Measurements from ENCODE around the gene RSPH3.
"Not testable (repeated sequence)": the region's sequence is repeated elsewhere in the genome, so short reads cannot be mapped to it uniquely, and the experiment has no call there.

The RSPH3 gene

DNA sequence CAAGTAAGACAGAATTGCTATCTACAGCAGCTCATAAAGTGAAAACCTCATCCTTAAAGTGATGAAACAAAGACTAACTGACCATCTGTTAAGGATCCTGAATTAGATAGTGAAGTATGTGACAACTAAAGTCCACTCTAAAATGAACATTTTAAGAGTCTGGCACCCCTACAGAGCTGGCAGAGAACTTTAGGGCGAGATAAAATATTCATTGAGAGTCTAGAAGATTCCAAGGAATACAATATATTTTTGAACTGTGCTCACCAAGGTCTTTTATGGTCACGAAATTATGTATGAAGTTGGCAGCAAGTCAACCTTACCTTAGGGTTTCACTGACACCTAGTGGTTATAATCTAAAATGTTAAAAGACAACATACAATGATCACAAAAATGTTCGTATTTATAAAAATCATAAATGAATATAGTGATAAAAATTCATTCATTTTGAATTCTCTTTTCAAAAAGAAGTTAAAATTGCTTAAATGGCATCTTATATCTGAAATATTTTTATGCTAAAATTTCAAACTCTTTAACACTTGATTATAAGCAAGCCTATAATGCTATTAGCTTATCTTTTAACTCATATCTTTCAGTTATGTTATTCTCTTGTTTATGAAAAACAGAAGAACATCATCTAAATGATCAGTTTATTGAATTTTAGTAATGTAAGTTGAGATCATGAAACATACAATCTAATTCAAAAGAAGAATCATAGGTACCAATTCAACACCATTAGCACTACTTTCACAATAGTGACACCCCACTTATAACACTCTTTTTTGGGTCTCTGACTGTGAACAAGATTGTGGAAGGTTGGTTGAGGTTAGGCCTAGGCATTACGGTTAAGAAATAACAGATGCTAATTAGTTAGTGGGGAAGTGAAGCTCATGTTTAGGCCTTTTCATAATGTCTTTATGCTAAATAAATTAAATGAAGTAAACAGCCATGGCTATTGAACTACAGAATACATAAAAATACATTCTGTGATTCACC lies 27.5 kb downstream of the RSPH3 start:
- DNase-seq (ENCODE audit: low read depth) = no peak

GRCh38 chr6:158970640-158971275 lies 29.2 kb downstream of the RSPH3 start:
- no peak for DNase-seq (ENCODE audit: low read depth)

GRCh38 chr6:158969148-158969547 lies 30.9 kb downstream of the RSPH3 start:
- no peak for DNase-seq (ENCODE audit: low read depth)

DNA sequence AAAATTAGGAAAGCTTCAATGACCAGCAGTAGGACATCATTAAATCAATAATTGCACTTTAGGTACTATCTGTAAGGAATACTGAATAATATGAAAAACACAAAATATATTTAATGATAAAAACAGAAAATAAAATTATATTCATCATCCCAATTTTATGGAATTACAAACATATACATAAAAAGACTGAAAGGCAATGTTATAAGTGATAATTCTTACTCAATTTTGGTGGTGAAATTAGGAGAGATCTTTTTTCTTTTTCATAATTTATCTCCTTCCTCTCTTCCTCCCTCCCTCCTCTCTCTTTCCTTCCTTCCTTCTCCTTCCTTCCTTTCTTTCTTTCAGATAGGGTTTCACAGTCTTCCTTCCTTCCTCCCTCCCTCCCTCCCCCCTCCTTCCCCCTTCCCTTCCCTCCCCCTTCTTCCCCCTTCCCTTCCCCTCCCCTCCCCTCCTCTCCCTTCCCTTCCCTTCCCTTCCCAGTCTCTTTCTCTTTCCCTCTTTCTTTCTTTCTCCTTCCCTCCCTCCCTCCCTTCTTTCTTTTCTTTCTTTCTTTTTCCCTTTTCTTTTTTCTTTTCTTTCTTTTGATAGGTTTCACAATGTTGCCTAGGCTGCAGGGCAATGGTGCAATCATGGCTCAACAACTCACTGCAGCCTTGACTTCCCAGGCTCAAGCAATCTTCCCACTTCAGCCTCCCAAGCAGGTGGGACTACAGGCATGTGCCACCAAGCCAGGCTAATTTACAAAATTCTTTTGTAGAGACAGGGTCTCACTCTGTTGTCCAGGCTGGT lies 36.8 kb downstream of the RSPH3 start:
- no peak for DNase-seq (ENCODE audit: low read depth)

DNA sequence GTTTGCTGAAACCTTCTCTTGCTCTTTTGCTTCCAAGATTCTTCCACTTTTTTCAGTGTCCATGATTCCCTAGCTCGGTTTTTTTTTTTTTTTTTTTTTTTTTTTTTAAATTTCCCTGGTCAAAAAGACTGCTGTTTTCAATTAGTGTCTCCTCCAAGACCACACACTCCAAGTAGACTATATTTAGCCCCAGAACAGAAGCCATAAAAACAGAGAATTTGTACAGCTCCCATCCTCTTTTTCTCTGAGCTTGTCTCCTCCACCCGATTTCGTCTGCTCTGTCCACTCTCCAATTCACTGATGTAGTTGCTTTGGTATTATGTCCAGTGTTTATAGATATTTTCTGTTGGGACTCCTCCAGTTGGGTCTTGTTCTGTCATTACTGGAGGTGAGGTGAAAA lies 37.6 kb downstream of the RSPH3 start:
- DNase-seq (ENCODE audit: low read depth) = no peak

GRCh38 chr6:158960026-158960425 lies 40.0 kb downstream of the RSPH3 start:
- DNase-seq (ENCODE audit: low read depth) = no peak

DNA sequence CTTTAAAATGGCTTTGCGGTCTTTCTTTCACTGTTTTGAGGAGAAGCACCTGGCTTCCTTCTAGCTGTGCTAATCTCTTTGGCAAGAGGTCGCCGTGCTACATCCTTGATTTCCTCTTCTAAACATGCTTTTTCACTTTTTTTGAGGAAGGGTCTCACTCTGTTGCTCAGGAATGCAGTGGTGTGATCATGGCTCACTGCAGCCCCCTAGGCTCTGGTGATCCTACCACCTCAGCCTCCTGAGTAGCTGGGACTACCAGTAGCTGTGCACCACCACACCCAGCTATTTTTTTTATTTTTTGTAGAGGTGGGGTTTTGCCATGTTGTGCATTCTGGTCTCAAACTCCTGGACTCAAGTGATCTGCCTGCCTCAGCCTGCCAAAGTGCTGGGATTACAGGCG lies 40.5 kb downstream of the RSPH3 start:
- no peak for DNase-seq (ENCODE audit: low read depth)

DNA sequence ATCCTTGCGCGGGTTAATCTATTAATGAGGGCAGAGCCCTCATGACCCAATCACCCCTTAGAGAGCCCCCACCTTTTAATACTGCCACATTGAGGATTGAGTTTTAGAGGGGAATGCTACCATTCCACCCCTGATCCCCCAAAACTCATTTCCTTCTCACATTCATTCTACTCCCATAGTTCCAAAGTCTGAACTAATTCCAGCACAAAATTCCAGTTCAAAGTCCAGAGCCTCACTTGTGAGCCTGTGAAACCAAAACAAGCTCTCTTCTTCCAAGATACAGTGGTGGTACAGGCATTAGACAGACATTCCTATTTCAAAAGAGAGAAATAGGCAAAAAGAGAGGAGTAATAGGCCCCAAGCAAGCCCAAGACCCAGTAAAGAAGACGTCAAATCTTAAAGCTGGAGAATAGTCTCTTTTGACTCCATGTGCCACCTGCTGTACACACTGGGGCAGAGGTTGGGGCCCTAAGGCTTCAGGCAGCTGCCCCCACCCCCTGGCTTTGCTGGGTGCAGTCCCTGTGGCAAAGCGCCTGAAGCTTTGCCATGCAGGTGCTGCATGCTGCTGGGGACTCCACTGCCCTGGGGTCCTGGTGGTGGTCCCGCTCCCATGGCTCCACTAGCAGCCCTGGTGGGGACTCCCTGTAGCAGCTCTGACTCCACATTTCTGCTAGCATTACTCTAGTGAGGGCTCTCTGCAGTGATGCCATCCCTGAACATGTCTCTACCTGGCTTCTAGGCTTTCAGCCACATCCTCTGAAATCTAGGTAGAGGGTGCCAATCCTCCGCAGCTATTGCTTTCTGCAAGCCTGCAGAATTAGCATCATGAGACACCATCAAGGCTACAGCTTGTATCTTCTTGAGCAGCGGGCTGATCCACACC lies 41.3 kb downstream of the RSPH3 start:
- no peak for DNase-seq (ENCODE audit: low read depth)

DNA sequence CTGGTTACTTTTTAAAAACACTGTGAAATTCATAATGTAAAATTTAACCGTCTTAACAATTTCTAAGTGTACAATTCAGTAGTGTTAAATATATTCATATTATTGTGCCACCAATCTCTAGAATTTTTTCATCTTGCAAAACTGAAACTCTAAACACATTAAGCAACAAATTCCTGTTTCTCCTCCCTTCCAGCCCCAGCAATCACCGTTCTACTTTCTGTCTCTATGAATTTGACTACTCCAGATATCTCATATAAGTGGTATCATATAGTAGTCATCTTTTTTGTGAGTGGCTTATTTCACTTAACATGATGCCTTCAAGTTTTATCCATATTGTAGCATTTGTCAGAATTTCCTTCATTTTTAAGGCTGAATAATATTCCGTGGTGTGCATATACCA lies 44.7 kb downstream of the RSPH3 start:
- no peak for DNase-seq (ENCODE audit: low read depth)

DNA sequence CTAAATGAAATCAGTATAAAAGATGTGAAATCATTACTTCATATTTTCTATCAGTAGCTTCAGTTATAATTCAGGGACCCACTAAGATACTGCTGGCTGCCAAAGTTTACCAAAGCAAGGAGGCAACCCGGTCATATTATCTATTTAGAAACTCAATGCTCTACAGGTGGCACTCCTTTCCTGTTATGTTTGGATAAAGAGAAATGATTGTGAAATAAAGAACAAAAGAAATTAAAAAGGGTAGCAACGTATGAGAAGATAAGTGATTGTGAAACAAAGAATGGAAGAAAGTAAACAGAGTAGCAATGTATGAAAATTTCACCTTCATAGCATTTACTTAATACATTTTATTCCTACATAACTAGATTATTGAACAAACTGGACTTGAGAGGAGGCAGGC lies 45.2 kb downstream of the RSPH3 start:
- DNase-seq (ENCODE audit: low read depth) = no peak

DNA sequence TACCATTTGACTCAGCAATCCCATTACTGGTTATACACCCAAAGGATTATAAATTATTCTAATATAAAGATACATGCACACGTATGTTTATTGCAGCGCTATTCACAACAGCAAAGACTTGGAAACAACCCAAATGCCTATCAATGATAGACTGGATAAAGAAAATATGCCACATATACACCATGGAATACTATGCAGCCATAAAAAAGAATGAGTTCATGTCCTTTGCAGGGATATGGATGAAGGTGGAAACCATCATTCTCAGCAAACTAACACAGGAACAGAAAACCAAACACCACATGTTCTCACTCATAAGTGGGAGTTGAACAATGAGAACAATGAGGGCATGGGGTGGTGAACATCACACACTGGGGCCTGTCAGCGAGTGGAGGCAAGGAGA lies 48.0 kb downstream of the RSPH3 start:
- DNase-seq (ENCODE audit: low read depth) = not testable (repeated sequence)

GRCh38 chr6:158951565-158951964 lies 48.4 kb downstream of the RSPH3 start:
- DNase-seq (ENCODE audit: low read depth) = not testable (repeated sequence)

DNA sequence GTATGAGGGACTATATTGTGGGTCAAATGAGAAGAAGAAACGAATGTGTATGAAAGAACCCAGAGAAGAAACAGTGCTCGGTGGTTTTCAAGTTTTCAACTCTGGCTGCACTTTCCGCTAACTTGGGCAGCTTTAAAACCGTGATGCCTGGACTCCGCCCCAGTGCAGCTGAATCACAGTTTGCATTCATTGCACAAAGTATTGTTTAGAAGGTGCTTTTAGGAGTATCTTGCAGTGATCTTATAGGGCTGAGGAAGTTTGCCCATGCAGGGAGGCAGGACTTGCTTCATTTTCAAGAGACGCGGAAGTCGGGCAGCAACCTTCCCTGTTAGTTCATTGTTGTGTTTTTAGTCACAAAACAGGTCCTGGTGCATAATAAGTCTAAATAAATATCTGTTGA lies 52.7 kb downstream of the RSPH3 start:
- no peak for DNase-seq (ENCODE audit: low read depth)

DNA sequence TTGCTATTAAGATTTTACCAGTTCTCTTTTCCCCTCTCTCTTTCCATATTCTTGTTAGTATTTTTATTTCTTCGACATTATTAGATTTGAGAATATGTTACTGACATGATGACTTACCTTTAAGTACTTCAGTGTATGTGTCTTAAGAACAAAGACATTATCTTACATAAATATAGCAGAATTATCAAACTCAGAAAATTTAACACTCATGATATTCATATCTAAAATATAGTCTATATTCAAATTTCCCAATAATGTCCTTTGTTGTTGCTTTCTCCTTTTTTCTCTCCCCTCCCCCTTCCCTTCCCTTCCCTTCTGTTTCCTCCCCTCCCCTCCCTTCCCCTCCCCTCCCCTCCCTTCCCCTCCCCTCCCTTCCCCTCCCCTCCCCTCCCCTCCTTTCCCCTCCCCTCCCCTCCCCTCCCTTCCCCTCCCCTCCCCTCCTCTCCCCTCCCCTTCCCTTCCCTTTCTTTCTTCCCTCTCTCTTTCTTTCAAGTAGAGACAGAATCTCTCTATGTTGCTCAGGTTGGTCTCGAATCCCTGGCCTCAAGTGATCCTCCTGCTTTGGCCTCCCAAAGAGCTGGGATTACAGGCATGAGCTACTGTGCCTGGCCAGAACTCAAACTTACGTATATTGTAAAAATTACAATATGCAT lies 56.5 kb downstream of the RSPH3 start:
- no peak for DNase-seq (ENCODE audit: low read depth)

GRCh38 chr6:158942349-158942748 lies 57.7 kb downstream of the RSPH3 start:
- DNase-seq (ENCODE audit: low read depth) = no peak

DNA sequence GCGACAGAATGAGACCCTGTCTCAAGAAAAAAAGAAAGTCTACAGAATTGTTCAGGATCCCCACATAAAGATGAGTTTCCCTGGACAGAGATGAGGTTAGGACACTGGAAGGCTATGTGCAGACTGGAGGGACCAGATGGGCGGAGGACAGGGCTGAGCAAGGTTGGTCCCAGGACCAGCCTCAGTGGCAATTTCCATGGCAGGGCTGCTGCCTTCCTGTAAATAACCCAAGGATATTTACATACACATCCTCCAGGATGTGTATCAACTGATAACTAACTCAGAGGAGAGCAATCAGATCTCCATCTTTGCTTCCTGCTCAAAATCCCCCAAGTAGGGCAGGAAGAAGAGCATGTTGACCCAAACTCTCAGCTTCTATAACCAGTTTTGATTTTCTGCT lies 58.8 kb downstream of the RSPH3 start:
- no peak for DNase-seq (ENCODE audit: low read depth)

GRCh38 chr6:158939255-158940159 lies 60.5 kb downstream of the RSPH3 start:
- DNase-seq (ENCODE audit: low read depth) = no peak

DNA sequence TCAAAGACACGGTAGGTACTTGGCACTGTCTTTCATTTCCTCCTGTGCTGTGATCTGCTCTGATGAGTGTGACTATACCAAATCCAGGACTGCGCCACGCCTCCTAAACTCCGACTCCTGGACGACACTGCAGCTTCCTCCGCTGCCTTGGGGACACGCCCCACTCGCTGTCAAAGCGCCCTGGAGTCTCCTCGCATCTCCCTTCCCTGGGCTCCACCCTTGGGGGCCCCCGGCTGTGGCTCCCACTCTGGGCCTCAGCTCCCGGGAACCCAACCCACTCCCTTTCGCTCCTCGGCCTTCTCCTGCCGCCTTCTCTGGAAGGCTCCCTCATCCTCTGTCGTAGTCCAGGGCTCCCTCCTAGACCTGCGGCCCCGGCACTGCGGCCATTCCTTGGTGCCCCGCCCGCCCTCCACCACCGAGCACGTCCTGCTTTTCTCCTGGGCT lies 61.2 kb downstream of the RSPH3 start:
- DNase-seq (ENCODE audit: low read depth) = peak; percentile 21

DNA sequence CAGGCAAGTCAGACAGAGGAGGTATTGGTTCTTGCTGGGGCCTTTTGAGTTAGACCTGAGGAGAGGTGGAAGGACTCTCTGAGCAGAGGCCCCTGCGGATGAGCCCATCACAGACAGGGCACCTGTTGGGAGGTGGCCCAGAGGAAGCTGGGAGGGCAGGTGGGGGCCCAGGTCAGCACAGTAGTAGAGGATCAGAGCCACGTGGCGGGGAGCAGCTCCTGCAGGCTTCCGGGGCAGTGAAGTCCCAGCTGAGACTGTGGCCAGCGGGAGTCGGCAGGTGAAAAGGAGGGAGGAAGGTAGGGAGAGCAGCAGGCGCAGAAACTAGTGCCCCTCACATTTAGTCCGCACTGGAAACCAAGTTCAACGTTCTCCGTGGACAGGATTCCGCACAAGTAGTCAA lies 61.8 kb downstream of the RSPH3 start:
- no peak for DNase-seq (ENCODE audit: low read depth)

DNA sequence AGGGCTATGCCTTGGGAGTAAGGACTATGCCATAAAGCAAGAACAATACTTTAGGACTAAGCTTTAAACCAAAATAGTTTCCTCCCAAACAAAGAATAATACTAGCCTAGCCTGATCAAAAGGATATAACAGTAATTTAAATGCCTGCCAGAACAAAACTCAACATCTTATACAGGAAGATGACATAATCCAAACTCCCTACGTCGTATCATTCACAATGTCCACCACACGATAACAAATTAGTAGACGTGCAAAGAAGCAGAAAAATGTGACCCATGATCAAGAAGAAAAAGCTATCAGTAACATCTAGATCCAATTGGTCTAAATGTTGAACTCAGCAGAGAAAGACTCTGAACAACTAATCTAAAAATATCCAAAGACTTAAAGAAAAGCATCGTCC lies 65.8 kb downstream of the RSPH3 start:
- DNase-seq (ENCODE audit: low read depth) = no peak
